NCI-H187 treated with DMSO at 0.1 percent for 48 hours (cell line): ENCODE measurements around the gene IL19.
"Not testable (repeated sequence)": the region's sequence is repeated elsewhere in the genome, so short reads cannot be mapped to it uniquely, and the experiment has no call there.

Experiments
- DNase-seq: peaks from one replicate; lab custom pipeline; 2025; lab: John Stamatoyannopoulos, UW

IL19 gene

GRCh38 chr1:206776229-206776628 is 5.7 kb downstream of the IL19 start:
- no peak for DNase-seq

GRCh38 chr1:206778031-206778430 is 7.5 kb downstream of the IL19 start:
- DNase-seq: no peak

- not testable (repeated sequence) for DNase-seq
These were observed 8.3 kb downstream of the IL19 start for GRCh38 chr1:206778911-206779310.

- DNase-seq: no peak
These were observed 9.1 kb downstream of the IL19 start for GRCh38 chr1:206779638-206780037.

GRCh38 chr1:206782448-206782847 is 11.9 kb downstream of the IL19 start:
- no peak for DNase-seq

- DNase-seq: no peak
These were observed 12.9 kb downstream of the IL19 start for GRCh38 chr1:206783506-206783905.

GRCh38 chr1:206784471-206784903 is 13.9 kb downstream of the IL19 start:
- DNase-seq: no peak

- DNase-seq: no peak
These were observed 14.7 kb downstream of the IL19 start for GRCh38 chr1:206785182-206785765.

- no peak for DNase-seq
These were observed 15.8 kb downstream of the IL19 start for GRCh38 chr1:206786212-206786886.

GRCh38 chr1:206787891-206788290 is 17.3 kb downstream of the IL19 start:
- DNase-seq: no peak

- DNase-seq: no peak
These were observed 18.0 kb downstream of the IL19 start for GRCh38 chr1:206788487-206789050.

GRCh38 chr1:206790502-206791250 is 20.1 kb downstream of the IL19 start:
- no peak for DNase-seq

GRCh38 chr1:206792939-206793607 is 22.5 kb downstream of the IL19 start:
- DNase-seq: no peak

- no peak for DNase-seq
These were observed 23.0 kb downstream of the IL19 start for GRCh38 chr1:206793620-206794019.

- no peak for DNase-seq
These were observed 23.8 kb downstream of the IL19 start for GRCh38 chr1:206794294-206794908.

- no peak for DNase-seq
These were observed 25.5 kb downstream of the IL19 start for GRCh38 chr1:206796116-206796515.

GRCh38 chr1:206796981-206797402 is 26.4 kb downstream of the IL19 start:
- no peak for DNase-seq

- DNase-seq: no peak
These were observed 27.2 kb downstream of the IL19 start for GRCh38 chr1:206797534-206798383.

GRCh38 chr1:206798384-206798996 is 27.9 kb downstream of the IL19 start:
- DNase-seq: no peak

- no peak for DNase-seq
These were observed 28.7 kb downstream of the IL19 start for GRCh38 chr1:206799311-206799710.
